Activated B cell treated with CpG ODN at 0.5 μM for 24 hours (primary cell): ENCODE results near the gene SPAG6. TPM values are rescaled to one million over a fixed set of nuclear protein-coding genes. Genes with fewer than 3 reads are reported as not detected.
"Not testable (repeated sequence)": the region's sequence is repeated elsewhere in the genome, so short reads cannot be mapped to it uniquely, and the experiment has no call there.

Experiments
- ATAC-seq: fragments of 200-7000 bp; cut with Tn5 transposase; one replicate; pipeline ENCODE4 v1.10.0; 2021; ENCODE audit warnings: low read depth, mild to moderate bottlenecking, moderate library complexity
- CTCF ChIA-PET: fragments of 350-600 bp; sonication (Branson Sonifier 250); formaldehyde crosslinking; loops from one replicate; lab custom pipeline; 2021; ENCODE audit warnings: antibody characterized with exemption; lab: Charles Lee
- POLR2A ChIA-PET: fragments of 350-600 bp; sonication (Branson Sonifier 250); formaldehyde crosslinking; loops from one replicate; lab custom pipeline; 2021; ENCODE audit warnings: antibody characterized with exemption; lab: Charles Lee
- DNase-seq: peaks from one replicate; pipeline ENCODE4 v3.0.0; 2022
- H3K27ac Mint-ChIP-seq: one replicate; pipeline ENCODE4 v1.8.0; 2020; ENCODE audit warnings: mixed read lengths
- H3K27me3 Mint-ChIP-seq: one replicate; pipeline ENCODE4 v1.8.0; 2021; ENCODE audit warnings: mixed read lengths
- H3K36me3 Mint-ChIP-seq: one replicate; pipeline ENCODE4 v1.8.0; 2021; ENCODE audit warnings: low read depth, mixed read lengths
- H3K4me1 Mint-ChIP-seq: one replicate; pipeline ENCODE4 v1.8.0; 2021; ENCODE audit warnings: mixed read lengths
- H3K4me3 Mint-ChIP-seq: one replicate; pipeline ENCODE4 v1.8.0; 2020; ENCODE audit warnings: mild to moderate bottlenecking, mixed read lengths
- H3K9me3 Mint-ChIP-seq: one replicate; pipeline ENCODE4 v1.8.0; 2020; ENCODE audit warnings: mixed read lengths
- intact Hi-C: fragments of 100-400 bp; cut with micrococcal nuclease; formaldehyde crosslinking; loops from one replicate; pipeline ENCODE4 v1.15.1; 2024
- total RNA-seq: library from RNA; stranded (reverse); gene quantifications from 2 replicates; pipeline ENCODE4 v1.2.3, GENCODE V29; 2022
- TF ChIP-seq, protein P1 (sequence below): fragments of 200-600 bp; IDR thresholded peaks from one replicate; pipeline ENCODE4 v1.8.0; 2022; ENCODE audit warnings: antibody characterized with exemption, mild to moderate bottlenecking

Gene SPAG6
- total RNA-seq, 1 donor from 2014 or later, result 0.62 TPM

DNA sequence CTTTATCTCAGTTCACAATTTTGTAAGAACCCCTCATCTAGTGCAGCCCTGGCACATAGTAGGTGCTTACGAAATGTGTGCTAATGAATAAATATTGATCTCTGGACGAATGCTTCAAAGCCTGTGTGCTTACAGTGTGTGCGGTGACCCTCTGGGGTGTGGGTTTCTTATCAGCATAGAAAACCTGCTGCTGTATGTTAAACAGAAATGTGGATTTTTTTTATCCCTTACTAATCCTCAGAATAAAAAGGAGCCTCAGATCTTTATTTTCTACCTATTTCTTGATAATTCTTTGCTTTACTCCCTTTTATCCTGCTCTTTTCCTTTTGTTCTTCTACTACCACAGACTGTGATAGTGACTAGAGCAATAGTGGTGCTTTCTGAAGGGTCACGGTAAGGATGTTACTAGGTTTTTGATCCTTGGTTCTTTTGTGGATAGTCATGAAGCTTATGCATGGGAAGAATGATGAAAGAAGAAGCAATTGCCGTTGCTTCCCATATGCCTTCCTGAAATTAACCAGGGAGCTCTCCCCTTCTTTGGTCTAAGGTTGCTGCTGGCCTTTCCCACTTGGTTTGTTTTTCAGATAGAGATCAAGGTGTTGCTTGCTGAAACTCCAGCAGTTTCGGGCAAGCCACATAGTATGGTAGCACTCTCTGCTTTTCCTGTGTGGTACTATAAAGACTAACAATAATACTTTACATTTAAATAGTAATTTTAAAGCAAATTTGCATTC lies 44.7 kb downstream of the SPAG6 start:
- no peak overlapping the region for H3K27ac Mint-ChIP-seq
- no peaks in the 10 kb centered on the region for H3K36me3 Mint-ChIP-seq

DNA sequence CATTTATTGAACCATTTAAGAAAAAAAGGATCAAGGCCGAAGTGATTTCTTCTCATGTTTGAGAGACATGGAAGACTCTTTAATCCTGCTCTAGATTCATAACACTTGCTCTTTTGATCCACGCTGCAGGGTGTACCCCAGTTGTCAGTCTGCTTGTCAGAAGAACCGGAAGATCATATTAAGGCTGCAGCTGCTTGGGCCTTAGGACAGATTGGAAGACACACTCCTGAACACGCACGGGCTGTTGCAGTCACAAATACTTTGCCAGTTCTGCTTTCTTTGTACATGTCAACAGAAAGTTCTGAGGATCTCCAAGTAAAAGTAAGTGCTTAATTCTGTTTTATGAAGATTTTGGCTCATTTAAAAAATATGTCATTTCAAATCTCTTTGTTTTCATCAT lies 46.3 kb downstream of the SPAG6 start:
- CTCF ChIA-PET, result no interaction called here

More for the DNA sequence above, 44.7 kb downstream of the SPAG6 start:
- POLR2A ChIA-PET, result interaction anchor here (0.5 kb wide), 1 partner anchor 15 kb away, joined by 3 read pairs; no protein-coding TSS in a partner anchor
- DNase-seq, result no peak
- no peak for ATAC-seq
- CTCF ChIA-PET, result no interaction called here
- intact Hi-C loops, result no loop called here
- Mint-ChIP-seq H3K4me1 (no peaks in the 10 kb centered on the region), H3K27me3 (peaks cover 6% of the 10 kb centered on the region), H3K9me3 (no peaks in the 10 kb centered on the region), H3K4me3 (no peak overlapping the region)
- TF ChIP-seq, protein P1, sequence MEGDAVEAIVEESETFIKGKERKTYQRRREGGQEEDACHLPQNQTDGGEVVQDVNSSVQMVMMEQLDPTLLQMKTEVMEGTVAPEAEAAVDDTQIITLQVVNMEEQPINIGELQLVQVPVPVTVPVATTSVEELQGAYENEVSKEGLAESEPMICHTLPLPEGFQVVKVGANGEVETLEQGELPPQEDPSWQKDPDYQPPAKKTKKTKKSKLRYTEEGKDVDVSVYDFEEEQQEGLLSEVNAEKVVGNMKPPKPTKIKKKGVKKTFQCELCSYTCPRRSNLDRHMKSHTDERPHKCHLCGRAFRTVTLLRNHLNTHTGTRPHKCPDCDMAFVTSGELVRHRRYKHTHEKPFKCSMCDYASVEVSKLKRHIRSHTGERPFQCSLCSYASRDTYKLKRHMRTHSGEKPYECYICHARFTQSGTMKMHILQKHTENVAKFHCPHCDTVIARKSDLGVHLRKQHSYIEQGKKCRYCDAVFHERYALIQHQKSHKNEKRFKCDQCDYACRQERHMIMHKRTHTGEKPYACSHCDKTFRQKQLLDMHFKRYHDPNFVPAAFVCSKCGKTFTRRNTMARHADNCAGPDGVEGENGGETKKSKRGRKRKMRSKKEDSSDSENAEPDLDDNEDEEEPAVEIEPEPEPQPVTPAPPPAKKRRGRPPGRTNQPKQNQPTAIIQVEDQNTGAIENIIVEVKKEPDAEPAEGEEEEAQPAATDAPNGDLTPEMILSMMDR, result no peak

GRCh38 chr10:22396195-22396594 lies 50.9 kb downstream of the SPAG6 start:
- H3K4me3 Mint-ChIP-seq, ATAC-seq, DNase-seq, CTCF ChIA-PET, H3K36me3 Mint-ChIP-seq, H3K27me3 Mint-ChIP-seq, H3K27ac Mint-ChIP-seq, intact Hi-C loops, H3K9me3 Mint-ChIP-seq, POLR2A ChIA-PET, H3K4me1 Mint-ChIP-seq: not testable (repeated sequence)

More for the DNA sequence above, 46.3 kb downstream of the SPAG6 start:
- Mint-ChIP-seq H3K27ac (no peak overlapping the region), H3K4me1 (no peaks in the 10 kb centered on the region), H3K36me3 (no peaks in the 10 kb centered on the region), H3K4me3 (no peak overlapping the region), H3K9me3 (no peaks in the 10 kb centered on the region), H3K27me3 (peaks cover 10% of the 10 kb centered on the region)
- intact Hi-C loops, result no loop called here
- TF ChIP-seq, protein P1, result no peak
- DNase-seq (no peak), ATAC-seq (no peak)
- POLR2A ChIA-PET, result no interaction called here

DNA sequence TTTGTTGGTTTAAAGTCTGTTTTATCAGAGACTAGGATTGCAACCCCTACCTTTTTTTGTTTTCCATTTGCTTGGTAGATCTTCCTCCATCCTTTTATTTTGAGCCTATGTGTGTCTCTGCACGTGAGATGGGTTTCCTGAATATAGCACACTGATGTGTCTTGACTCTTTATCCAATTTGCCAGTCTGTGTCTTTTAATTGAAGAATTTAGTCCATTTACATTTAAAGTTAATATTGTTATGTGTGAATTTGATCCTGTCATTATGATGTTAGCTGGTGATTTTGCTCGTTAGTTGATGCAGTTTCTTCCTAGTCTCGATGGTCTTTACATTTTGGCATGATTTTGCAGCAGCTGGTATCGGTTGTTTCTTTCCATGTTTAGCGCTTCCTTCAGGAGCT lies 61.6 kb downstream of the SPAG6 start:
- DNase-seq, H3K36me3 Mint-ChIP-seq, intact Hi-C loops, H3K4me3 Mint-ChIP-seq, CTCF ChIA-PET, H3K27ac Mint-ChIP-seq, ATAC-seq, H3K27me3 Mint-ChIP-seq, POLR2A ChIA-PET, H3K9me3 Mint-ChIP-seq, H3K4me1 Mint-ChIP-seq: not testable (repeated sequence)

DNA sequence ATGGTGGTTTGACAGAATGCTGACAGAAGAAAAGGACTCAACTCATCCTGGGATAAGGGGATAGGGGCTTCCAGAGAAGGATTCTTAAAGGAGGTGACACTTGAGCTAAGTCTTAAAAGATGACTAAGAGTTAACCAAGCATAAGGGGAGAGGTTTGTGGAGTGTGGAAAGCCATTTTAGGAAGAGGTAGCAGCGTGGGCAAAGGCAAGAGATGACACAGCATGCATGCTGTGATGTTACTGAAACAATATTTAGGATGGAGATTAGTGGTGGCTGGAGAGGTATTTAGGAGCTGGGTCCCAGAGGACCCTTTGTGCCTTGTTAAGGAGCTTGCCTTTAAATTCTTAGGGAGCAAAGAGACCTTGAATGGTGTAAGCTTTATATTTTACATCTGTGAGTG lies 65.1 kb downstream of the SPAG6 start:
- Mint-ChIP-seq H3K27ac (no peak overlapping the region), H3K4me1 (no peaks in the 10 kb centered on the region), H3K36me3 (no peaks in the 10 kb centered on the region), H3K9me3 (no peaks in the 10 kb centered on the region), H3K4me3 (no peak overlapping the region), H3K27me3 (peaks cover 7% of the 10 kb centered on the region)
- no peak for DNase-seq
- TF ChIP-seq, protein P1, result no peak
- CTCF ChIA-PET, result no interaction called here
- intact Hi-C loops, result no loop called here
- ATAC-seq, result no peak
- POLR2A ChIA-PET, result no interaction called here

DNA sequence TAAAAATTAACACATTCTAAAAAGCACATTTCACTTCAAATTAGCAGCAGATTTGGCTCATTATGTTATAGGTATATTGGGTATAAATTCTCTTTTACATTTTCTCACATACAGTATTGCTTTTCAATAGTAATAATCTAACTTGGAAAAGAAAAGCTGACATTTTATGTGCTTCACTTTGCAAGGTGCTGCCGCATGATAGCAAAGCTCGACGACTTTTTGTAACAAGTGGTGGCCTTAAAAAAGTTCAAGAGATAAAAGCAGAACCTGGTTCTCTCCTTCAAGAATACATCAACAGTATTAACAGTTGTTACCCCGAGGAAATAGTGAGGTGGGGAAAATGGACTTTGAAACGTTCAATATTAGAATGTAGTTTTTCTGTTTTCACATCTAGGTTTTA lies 65.5 kb downstream of the SPAG6 start:
- ATAC-seq, result no peak
- DNase-seq, result no peak
- POLR2A ChIA-PET, result no interaction called here
- peaks cover 7% of the 10 kb centered on the region for H3K27me3 Mint-ChIP-seq
- CTCF ChIA-PET, result no interaction called here
- no peaks in the 10 kb centered on the region for H3K36me3 Mint-ChIP-seq
- TF ChIP-seq, protein P1, result no peak
- intact Hi-C loops, result no loop called here
- no peak overlapping the region for H3K4me3 Mint-ChIP-seq
- no peaks in the 10 kb centered on the region for H3K9me3 Mint-ChIP-seq
- H3K27ac Mint-ChIP-seq, result no peak overlapping the region
- H3K4me1 Mint-ChIP-seq, result no peaks in the 10 kb centered on the region
